ENCODE results near the gene CHD1. TPM values are rescaled to one million over a fixed set of nuclear protein-coding genes. Genes with fewer than 3 reads are reported as not detected.

CHD1 gene
- total and polyA plus RNA-seq, 2 of the 13 experiments (the other 11 are each of a cell fraction or from before 2014, with no cell fraction given), result 22.8 to 55.9 TPM

DNA sequence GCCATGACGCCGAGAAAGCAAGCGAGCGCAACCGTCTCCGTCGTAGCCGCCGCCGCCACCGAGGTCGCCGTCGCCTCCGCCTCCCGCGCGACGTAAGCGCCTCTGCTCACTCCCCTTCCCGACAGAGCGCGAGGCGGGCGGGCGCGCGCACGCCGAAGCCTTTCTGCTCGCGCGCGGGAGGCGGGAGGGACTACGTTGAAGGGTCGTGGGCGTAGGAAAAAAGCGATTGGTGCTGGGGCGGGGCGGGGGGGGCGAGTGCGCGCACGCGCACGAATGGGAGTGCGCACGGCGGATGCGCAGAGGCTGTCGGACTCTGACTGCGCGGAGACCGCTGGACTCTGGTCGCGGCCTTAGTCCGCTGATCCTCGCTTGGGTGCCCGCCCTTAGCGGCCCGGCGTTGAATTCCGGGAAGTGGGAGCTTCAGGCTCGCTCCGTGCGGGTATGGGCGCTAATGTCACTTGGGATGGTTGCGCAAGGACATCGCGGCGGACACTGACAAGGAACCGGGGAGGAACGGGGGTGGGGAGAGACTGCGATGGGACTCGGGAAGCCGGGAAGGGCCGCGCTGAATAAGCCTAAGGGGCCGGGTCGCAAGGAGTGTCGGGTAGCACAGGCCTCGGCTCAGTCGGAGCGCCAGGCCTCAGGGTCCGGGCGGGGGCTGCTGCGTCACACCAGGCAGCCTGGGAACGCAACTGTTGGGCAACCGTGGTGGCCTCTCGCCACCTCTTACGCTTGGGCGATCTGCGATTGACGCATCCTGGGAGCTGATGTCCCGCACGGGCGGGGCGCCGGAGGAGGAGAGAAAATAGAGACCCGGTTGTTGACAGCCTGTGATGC lies at the start of gene CHD1 (continued):
- TF ChIP-seq LCORL (IDR thresholded peaks at IDR 0.05) (peak; percentile 74), LCORL (CRISPR knock-in tag; IDR thresholded peaks at IDR 0.05) (peak; percentile 89; the same call in 1 of the 2 replicates), ATF5 (CRISPR knock-in tag; IDR thresholded peaks at IDR 0.05; ENCODE audit: low read depth) (no peak), RXRB (CRISPR knock-in tag; IDR thresholded peaks at IDR 0.05; ENCODE audit: borderline replicate concordance) (peak; percentile 56), SP2 (CRISPR knock-in tag; IDR thresholded peaks at IDR 0.05) (peak; percentile 70), ZNF407 (CRISPR knock-in tag; IDR thresholded peaks at IDR 0.05; ENCODE audit: not compliant biosample characterization) (peak; percentile 87), MTF2 (CRISPR knock-in tag; IDR thresholded peaks at IDR 0.05; ENCODE audit: borderline replicate concordance) (peak; percentile 87; the same call in 1 of the 2 replicates), CREBL2 (CRISPR knock-in tag; IDR thresholded peaks at IDR 0.05; ENCODE audit: borderline replicate concordance) (peak; percentile 95; the same call in 1 of the 2 replicates), POLR2AphosphoS2 (IDR thresholded peaks at IDR 0.05; ENCODE audit: low read depth, low read length) (peak; percentile 46; the same call in 1 of the 2 replicates), POLR2G (IDR thresholded peaks at IDR 0.05; ENCODE audit: low read depth, low read length) (peak; percentile 97), HIC2 (CRISPR knock-in tag; IDR thresholded peaks at IDR 0.05; ENCODE audit: low read depth) (0 out of 2 replicates have a peak, but pooled peaks have one; percentile 25), ZNF546 (CRISPR knock-in tag; conservative IDR thresholded peaks at IDR 0.05) (peak; percentile 56; the same call in 1 of the 2 replicates), ELK4 (CRISPR knock-in tag; IDR thresholded peaks at IDR 0.05; ENCODE audit: borderline replicate concordance) (no peak), KDM3A (CRISPR knock-in tag; IDR thresholded peaks at IDR 0.05; ENCODE audit: low read depth) (peak; percentile 85), IRF2 (CRISPR knock-in tag; IDR thresholded peaks at IDR 0.05) (peak; percentile 75), PHF5A (CRISPR knock-in tag; IDR thresholded peaks at IDR 0.05; ENCODE audit: low read depth, unreplicated experiment) (no peak), ZNF7 (CRISPR knock-in tag; IDR thresholded peaks at IDR 0.05) (peak; percentile 87)

Measured in HepG2 (cell line).